SIG-M5 treated with dmso at 0.1 percent for 504 hours (cell line): Measurements from ENCODE around the gene FER1L5.

Source experiments
- DNase-seq: peaks from one replicate; lab custom pipeline; 2025; ENCODE audit not compliant: unreplicated experiment; lab: John Stamatoyannopoulos, UW

Gene FER1L5

DNA sequence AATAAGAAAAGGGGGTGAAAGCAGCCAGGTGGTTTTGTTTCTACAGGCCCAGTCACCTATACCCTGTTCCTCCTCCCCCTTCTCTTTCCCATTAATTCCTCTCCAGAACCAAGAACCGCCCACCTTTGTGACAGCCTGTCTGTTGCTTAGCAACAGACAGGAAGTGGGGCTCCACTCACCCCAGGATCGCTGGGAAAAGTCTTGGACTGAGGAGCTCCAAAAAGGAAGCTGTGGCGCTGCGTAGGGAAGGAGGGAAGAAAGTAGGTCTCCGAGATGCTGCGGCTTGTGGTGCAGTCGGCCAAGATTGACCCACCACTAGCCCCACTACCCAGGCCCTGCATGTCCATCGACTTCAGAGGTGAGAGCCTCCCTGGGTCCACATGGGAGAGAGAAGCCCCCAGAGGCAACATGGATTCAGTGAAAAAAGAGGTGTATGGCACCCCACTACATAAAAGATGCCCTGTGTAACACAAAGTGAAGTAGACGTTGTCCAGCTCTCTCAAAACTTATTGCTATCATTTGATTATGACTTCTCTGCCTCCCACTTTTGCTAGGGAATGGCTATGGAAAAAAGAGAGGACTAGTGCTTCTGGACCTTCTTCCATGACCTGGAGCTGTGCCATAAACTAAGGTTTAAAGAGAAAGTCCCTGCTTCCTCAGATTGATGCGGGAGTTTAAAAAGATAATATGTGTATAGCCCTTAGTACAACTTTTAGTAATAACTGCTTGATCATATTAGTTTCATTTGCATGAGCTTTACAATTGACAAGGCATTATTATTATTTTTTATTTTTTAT is at the start of gene FER1L5:
TSS of gene FER1L5 (plus strand) at position 201 of the 797 bp plus-strand sequence. CDS start at position 274, 73 bp downstream.
- no peak for DNase-seq

DNA sequence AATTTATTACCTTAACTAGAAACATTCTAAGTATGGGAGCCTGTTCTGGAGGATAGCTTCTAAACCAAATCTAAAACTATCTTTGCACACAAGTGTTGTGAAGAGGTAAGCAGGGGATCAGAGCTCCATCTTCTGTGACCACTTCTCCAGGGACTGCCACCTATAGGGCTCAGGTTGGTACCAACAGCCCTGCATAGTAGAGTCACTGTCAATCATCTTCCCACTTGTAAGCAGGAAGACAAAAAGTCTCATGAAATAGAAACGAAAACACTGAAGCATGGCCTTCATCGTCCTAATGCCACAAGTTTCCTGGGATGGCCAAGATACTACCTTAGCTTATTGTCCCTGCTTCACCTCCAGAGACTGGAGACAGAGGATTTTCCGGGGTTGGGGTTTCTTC is 48.3 kb upstream of the FER1L5 start:
- DNase-seq: no peak

DNA sequence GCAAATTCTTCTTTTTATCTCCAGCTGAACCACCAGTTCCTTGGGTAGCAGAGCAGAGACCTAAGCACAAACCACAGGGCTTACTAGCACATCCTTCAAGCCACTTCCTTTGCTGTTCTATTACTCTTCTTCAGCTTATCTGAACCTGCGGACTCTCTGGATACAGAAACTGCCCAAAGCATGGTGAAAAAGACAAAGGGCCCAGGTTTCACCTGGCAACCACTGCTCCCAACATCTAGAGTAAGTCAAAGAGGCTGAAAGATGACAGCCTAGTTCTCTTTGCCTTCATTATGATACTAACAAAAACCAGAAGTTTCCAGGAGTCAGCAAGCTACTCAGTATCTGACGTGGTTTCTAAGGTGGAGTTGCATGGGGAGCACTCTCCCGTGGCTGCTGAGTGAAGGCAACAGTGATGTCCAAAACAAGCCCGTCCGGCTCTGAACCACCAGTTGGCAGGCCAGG is 47.8 kb upstream of the FER1L5 start:
- no peak for DNase-seq

DNA sequence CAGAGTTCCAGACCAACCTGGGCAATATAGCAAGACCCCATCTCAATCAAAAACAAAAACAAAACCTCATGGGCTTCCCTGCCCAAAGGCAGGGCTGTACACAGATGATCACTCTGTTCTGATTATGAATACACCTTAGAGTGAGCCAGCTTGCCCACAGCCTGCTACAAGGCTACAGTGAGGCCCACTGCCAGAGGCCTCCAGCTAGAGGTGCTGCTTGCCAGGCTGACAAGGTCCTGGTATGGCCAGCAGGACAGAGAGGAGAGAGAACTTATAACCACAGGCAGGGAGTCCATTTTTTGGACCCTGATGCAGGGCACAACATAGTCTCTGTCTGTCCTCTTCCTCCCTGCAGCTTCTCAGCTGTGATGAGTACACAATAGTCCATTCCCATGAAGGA is 46.0 kb upstream of the FER1L5 start:
- DNase-seq: no peak

DNA sequence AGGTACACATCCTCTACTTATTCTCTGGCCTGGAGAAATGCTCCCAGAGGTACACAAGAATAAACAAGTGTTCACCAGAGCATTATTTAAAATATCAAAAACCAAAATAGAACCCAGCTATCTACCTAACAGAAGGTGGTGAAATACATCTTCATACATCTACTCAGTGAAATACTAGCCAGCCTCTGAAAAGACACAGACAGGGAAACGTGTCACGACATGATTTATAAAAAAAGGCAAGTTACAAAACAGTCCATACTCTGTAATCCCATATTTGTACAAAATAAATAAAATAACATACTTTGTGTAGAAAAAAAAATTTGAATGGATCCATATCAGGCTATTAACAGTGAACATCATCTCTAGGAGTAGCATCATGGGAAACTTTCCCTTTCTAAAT is 42.6 kb upstream of the FER1L5 start:
- no peak for DNase-seq

DNA sequence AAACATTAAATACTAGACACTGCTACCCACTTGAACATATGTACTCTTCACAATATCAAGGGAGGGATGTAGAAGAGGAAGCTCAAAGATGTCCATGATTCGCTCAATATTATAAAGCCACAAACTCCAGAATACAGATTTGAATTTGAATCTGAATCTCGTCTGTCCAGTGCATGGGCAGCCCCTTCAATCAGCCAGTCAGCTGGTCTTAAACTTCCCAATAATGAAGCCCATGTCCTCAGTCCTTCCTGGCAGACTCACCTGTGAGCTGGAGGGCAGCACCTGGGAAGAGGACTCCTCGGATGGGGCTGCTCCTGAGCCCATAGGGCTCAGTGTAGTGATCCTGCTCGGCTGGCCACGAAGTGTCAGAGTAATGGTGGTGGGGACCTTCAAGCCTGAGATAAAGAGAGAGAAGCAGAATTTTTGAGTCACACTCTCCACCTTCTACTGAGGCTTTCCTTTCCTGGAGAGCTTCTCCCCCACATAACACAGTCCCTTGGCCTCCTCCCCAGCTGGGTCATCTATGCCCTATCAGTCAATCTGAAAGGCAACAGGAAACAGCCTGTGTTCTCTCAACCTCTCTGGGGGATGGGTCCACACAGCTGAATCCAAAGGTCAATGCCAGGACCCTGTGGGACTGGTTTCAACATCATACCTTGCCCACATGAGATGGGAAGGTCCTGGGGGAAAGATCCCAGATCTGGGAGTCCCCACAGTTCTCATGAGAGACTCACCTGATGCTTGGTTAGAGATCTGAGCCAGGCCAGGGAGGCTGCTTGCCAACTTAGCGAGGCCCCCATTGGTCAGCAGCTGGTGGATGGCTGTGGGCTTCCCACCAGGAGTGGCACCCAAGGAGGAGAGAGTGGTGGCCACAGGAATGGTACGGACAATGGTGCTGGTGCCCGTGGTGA is 40.9 kb upstream of the FER1L5 start:
- no peak for DNase-seq

DNA sequence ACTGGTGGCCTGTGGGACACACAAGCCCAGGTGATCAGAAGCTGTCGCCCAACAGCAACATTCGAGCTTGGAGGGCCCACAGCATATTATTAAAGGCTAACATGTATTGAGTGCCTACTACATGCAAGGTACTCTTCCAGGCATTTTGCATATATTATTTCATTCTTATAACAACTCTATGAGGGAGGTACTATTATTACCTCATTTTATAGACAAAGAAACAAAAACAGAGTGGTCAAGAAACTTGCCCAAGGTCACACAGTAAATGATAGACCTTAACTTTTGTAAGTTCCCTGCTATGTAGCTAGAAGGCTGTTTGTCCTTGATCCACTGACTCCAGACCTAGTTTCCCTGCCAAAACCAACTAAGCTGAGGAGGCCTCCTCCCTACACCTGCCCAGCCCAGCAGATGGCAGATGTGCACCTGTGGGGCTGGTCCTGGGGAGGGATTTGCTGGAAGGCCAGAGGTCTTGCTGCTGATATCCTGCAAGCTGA is 40.2 kb upstream of the FER1L5 start:
- no peak for DNase-seq

DNA sequence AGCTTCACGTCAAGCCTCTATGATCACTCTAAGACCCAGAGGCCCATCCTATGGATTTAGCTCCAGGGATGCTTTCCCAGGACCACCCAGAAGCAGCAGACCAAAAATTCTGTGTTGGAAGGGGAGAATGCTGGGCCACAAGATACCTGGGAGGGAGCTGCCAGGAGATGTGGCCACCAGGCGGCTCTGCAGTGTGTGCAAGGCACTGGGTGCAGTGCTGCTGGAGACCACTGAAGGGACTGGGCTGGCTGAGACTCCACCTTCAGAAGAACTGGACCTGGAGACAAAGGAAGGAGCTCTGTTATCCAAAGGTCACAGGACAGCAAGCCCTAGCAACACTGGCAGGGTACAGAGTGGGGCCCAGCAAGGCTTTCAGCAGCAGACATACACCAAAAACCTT is 38.5 kb upstream of the FER1L5 start:
- DNase-seq: peak; percentile 4

DNA sequence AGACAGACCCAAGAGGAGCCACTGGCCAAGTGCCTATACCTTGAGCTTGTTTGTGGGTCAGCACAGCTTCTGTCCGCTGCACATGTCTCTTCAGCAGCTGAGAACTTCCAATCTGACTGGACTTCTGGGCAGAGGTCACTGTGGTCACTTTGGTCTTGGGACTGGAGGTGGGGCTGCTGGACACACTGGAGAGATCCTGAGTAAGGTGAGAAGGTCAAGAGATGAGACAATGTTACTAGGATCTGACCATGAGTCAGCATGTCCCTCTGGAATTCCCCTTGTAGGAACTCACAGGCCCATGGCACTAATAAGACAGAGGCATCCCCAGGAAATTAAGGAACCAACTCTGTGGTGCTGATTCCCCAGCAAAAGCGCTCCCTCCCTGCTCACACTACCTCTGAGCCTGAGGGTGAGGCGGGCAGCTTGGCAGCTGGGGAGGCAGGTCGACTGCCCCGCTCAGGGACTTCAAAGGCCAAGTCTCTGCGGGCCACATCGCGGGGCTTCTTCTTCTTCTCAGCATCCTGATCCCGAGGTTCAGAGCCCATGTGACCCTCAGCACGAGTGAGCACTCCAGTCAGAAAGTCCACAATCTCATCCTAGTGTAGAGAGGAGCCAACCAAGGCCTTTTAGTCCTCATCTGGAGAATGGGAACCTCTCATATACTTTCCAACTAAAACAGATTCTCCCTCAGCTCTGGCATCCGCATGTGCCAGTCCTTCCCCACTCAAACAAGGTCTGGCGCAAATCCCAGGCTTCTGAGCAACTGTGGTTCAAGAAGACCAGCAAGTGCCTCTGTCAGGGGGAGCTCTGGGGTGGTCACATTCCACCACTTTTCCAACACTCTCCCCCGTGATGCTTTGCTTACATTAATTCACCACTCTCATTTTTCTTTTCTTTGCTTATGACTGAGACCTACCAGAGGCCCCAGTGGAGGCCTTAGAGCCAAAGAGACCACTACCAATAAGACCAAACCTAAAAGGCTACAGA is 33.8 kb upstream of the FER1L5 start:
- DNase-seq: no peak

DNA sequence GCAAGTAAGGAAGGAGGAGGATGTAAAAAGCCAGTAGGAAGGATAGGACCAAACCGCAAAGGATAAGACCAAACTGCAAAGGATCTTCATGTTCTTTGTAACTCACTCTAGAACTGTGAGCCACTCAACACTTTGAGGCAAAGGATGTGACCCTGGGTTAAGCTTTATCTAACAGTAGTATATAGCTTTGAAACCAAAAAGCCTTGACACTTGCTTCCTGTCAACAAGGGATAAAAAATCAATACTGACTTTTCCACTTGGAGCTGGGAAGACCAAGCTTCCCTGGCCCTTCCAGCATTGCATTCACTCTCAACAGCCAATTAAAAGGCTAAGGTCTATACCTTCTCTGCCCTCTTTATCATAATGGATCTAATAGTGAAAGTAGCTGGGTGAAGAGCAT is 26.4 kb upstream of the FER1L5 start:
- no peak for DNase-seq

DNA sequence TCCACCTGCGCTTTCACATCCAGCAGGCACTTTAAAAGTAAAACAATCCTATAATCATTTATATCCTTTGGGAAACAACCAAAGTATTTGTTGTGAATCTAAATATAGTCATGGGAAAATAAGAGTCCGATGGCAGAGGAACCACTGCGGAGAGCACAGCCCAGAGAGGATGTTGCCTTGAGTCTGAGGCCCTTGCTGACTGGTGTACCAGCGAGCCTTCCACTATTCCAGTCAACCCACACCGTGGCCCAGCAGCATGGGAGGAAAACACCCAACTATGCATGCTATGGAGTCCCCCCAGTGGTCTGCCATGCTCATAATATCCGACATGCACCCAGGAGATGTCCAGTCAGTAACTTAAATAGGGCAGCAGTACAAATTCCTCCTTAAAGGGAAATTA is 26.0 kb upstream of the FER1L5 start:
- no peak for DNase-seq

DNA sequence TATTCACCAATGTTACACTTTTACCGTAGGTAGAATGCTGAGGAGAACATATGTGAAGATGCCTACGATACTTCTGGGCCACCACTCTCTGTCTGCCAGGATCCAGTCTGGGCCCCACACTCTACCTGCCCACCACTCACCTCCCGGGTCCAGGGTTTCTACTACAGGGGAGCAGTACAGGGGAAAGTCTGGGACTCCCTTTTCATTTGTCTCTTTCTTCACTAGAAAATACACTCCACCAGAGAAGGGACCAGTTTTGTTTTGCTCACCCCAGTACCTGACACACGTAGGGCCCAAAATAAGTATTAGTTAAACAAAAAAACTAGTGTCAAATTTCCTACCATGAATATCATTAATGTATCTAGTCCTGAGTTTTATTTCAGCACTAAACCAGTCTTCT is 25.6 kb upstream of the FER1L5 start:
- no peak for DNase-seq

DNA sequence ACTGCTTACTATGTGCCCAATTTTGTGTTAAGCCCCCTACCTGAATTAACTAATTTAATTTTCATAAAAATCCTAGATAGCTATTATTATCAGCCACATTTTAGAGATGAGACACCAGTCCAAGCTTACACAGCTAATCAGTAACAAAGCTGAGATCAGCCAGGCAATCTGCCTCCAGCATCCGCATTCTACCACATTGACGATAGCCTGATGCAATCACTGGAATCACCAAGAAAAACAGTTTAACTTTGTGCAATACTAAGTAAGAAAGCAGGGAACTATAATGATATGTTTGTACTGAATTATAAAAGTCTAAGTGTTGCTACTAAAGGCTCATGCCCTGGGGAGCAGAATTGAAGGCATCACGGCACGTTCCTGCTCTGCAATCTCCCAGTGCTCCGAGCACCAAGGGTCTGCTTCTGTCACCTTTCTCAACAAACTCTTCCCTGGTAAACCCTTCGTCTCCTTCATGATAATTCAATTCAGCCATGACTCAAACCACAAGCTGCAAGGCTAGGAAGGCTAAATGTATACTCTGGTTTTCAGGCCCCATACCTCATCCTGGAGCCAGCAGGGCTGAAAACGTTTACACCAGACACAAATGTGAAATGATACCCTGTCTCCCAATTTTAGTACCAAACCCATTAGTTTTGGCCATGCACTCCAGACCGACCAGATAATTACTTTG is 23.8 kb upstream of the FER1L5 start:
- no peak for DNase-seq

DNA sequence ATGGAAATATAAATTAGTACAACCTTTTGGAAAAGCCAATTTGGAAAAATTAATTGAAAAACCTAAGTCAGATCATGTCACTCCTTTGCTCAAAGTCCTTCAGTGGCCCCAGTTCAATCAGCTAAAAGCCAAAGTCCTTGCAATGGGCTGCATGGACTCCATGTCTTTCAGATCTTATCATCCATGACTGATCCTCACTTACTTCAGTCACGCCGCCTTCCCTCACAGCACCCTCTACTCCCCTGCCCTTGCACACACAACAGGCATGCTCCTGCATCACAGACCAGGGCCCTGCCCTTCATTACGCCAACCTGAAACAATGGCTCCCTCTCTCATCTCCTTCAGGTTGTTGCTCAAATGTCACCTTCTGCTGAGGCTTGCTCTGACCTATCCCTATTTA is 20.0 kb upstream of the FER1L5 start:
- DNase-seq: no peak

DNA sequence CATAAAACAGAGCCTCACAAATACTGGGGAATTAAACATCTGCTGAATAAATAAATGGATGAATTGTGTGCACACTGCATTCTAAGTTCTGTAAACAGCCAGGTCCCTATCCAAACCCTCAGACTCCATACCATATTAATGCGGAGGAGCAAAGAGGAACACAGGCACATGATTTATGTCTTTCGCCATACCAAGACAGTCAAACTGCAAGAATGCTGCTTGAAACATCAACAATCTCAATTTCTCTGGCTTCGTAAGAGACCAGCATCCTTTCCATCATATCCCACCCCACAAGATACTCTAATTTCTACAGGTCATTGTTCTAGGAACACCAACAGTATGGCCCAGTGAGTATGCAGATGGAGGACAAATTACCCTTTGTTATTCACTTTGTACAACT is 19.4 kb upstream of the FER1L5 start:
- no peak for DNase-seq

DNA sequence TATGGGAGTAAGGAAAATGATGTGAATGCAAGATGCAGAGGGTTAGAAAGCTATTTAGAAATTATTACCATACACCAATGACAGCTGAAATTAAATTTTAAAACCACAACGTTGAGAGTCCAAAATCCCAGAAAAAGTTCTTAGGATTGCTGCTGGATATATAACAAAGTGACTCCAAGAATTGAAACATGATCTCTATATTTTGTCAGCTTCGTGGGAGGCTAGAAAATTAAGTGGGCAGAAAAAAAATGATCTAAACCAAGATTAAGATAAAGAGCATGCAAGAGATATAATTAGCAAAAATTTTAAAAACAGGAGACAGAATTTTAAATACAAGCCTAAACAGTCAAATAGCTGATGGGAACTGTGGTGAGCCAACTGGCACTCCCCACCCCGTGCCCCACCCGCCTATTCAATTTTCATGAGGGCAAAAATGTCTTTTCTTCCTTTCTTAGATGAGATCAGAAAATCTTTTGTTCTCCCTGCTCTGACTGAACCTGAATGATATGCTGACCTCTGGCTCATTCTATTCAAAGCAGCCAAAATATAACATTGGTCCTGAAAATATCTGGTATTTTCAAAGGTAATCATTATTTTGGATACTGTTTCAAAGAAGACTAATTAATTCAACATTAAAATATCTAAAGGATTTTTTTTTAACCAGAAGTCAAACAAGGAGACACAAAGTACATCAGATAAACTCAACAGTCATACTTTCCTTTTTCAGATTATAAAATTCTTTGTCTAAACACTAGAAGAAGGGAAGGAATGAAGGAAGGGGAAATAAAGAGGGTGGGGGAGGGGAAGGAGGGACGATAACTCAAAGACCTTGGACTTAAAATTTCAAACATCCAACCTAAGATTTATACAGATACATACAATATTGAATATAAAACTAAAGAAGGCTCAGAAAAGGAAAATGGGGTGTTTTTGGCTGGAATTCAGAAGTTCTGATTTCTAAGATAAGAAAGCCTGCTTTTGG is 16.7 kb upstream of the FER1L5 start:
- DNase-seq: no peak

DNA sequence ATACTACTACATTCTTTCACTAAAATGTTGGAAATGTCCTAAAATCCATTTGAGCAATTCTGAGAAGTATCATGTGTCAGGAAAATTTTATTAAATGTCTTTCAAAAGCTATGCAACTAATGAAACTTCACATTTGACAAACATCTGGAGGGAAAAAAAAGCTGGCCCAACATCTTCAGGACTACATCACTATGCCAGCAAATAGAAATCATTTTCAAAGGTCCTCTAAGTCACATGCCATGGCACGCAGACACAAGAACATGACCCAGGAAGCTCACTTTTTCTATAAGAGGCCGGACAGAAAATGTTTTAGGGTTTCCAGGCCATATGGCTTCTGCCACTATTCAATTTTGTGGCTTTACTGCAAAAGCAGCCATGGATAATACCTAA is 16.0 kb upstream of the FER1L5 start:
- no peak for DNase-seq

DNA sequence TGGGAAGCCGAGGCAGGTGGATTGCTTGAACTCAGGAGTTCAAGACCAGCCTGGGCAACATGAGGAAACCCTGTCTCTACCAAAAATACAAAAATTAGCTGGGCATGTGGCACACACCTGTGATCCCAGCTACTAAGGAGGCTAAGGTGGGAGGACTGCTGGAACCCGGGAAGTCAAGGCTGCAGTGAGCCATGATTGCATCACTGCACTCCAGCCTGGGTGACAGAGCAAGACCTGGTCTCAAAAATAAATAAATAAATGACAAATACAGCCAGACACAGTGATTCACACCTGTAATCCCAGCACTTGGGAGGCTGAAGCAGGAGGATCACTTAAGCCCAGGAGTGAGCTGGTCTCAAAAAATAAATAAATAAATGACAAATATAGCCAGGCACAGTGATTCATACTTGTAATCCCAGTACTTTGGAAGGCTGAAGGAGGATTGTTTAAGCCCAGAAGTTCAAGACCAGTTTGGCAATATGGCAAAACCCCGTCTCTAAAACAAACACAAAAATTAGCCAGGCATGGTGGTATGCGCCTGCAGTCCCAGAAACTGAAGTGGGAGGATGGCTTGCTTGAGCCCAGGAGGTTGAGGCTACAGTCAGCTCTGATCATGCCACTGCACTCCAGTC is 10.6 kb upstream of the FER1L5 start:
- DNase-seq: no peak

DNA sequence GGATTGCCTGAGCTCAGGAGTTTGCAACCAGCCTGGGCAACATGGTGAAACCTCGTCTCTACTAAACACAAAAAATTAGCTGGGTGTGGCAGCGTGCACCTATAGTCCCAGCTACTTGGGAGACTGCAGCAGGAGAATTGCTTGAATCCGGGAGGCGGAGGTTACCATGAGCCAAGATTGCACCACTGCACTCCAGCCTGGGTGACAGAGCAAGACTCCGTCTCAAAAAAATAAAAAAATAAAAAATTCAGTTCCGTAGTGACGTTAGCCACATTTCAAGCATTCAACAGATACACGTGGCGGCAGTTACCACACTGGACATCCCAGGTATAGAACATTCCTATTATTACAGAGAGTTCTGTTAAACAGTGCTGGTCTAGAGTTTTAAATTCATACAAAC is 8.9 kb upstream of the FER1L5 start:
- no peak for DNase-seq
